K562 (cell line): Measurements from ENCODE around the gene ABHD1. TPM values are rescaled to one million over a fixed set of nuclear protein-coding genes. Genes with fewer than 3 reads are reported as not detected.

ENCODE experiments used
- BHLHE40 ChIP-seq: IDR thresholded peaks from 2 replicates; pipeline ENCODE4 v1.6.1; 2011; ENCODE audit warnings: low read length, improper control_type of control experiment
- CXXC5 ChIP-seq: fragments of 250-450 bp; sonication (Bioruptor Pico); IDR thresholded peaks from 2 replicates; pipeline ENCODE4 v1.8.0; 2022; ENCODE audit warnings: inconsistent platforms, mild to moderate bottlenecking, moderate library complexity
- KLF16 ChIP-seq: IDR thresholded peaks from 2 replicates; pipeline ENCODE4 v1.6.1; 2016; ENCODE audit warnings: antibody characterized with exemption
- polyA plus RNA-seq, 8 experiments: library from polyadenylated mRNA; depleted of rRNA in 4 of 8; stranded (reverse) in 5 of 8; unstranded in 3 of 8; fragments of >200 nt; fragmentation: Nextera tagmentation in 2 of 8; fragmentation: Illumina TruSeq in 1 of 8; extraction: Ambion mirVana in 2 of 8; extraction: Trizol in 1 of 8; gene quantifications; 2 replicates each; pipeline versions ENCODE4 v1.2.1 to v1.2.3, GENCODE V29; 2011 to 2014; ENCODE audit warnings: inconsistent platforms in 1 of 8, missing spikeins in 1 of 8
- total RNA-seq, 7 experiments: library from RNA; depleted of rRNA in 6 of 7; stranded (reverse); fragments of >200 nt in 6 of 7; fragmentation: Illumina TruSeq in 2 of 7; extraction: Trizol in 2 of 7; gene quantifications; 2 replicates each; pipeline versions ENCODE4 v1.2.1 to v1.2.3, GENCODE V29; 2011 to 2021; ENCODE audit warnings: low replicate concordance in 1 of 7
- TF ChIP-seq, protein P1 (sequence below), 2 experiments: fragments of 450-650 bp; conservative IDR thresholded peaks; 2 replicates each; pipeline ENCODE4 v1.6.1; 2017; ENCODE audit warnings: mild to moderate bottlenecking in 2 of 2, moderate library complexity in 2 of 2
- TF ChIP-seq, protein P2 (sequence below), 2 experiments: IDR thresholded peaks in 1 of 2; conservative IDR thresholded peaks in 1 of 2; 2 replicates each; pipeline ENCODE4 v1.6.1; 2016; ENCODE audit warnings: low read depth in 2 of 2, mild to moderate bottlenecking in 1 of 2, missing compliant biosample characterization in 1 of 2, missing genetic modification characterization in 1 of 2, moderate library complexity in 1 of 2
- TF ChIP-seq, protein P3 (sequence below): IDR thresholded peaks from 3 replicates; pipeline ENCODE4 v1.6.1; 2011; ENCODE audit warnings: borderline replicate concordance, mild to moderate bottlenecking; ENCODE audit not compliant: insufficient read length, insufficient read depth
- TF ChIP-seq, protein P4 (sequence below): fragments of 250-450 bp; sonication (Bioruptor Pico); IDR thresholded peaks from 2 replicates; pipeline ENCODE4 v1.9.0; 2021; ENCODE audit warnings: mild to moderate bottlenecking, inconsistent platforms
- TF ChIP-seq, protein P5 (sequence below): sonication (generic); formaldehyde crosslinking; IDR thresholded peaks from 2 replicates; pipeline ENCODE4 v1.8.0; 2022; ENCODE audit warnings: mild to moderate bottlenecking, low read depth, missing genetic modification reagents
- TF ChIP-seq, protein P6 (sequence below): fragments of 250-450 bp; sonication (Bioruptor Pico); IDR thresholded peaks from 2 replicates; pipeline ENCODE4 v1.4.0; 2020

ABHD1 gene
- total and polyA plus RNA-seq, 9 of the 15 experiments (the other 6 are each of a cell fraction or from before 2014, with no cell fraction given) = 0.10 to 0.16 (median 0.11) TPM; not detected in 5

DNA sequence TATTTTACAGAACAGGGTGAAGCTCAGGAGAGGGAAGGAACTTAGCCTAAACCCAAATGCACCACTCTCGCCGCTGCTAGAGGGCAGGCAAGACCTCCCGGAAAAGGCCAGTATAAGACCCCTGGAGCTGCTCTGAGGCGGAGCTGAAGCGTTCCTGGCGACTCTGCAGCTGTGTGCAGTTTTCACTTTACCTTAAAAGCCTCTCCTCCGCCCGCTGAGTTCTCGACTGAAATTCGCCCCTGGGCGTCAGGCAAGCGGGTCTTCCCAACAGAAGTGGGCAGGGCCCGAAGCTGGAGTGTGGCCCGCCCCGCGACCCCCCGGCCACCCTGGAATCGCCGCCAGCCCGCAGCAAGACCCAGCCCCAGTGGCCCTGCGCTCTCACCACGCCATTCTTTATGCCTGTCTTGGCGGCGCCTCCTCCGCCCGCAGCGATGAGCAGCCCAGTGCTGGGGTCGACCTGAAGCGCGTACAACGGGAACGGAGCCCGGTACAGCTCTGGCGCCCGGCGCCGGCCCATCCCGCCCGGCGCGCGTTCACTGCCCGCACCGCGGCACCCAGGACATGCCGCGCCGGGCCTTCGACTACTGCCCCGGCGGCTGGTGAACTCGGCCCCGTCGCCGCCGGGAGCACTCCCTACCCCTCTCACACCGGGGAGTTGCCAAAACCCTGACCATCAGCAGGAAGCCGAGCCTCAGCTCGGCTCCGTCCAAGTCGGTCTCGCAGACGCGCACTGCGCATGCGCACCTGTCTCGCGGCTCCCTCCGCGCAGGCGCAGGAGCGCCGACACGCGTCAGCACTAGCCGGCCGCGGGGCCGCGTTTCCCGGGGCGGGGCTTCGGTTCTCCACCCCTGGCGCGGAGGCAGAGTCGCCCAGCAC lies 10.5 kb downstream of the ABHD1 start, which contains the start of gene PREB (continued):
- TF ChIP-seq, protein P1, sequence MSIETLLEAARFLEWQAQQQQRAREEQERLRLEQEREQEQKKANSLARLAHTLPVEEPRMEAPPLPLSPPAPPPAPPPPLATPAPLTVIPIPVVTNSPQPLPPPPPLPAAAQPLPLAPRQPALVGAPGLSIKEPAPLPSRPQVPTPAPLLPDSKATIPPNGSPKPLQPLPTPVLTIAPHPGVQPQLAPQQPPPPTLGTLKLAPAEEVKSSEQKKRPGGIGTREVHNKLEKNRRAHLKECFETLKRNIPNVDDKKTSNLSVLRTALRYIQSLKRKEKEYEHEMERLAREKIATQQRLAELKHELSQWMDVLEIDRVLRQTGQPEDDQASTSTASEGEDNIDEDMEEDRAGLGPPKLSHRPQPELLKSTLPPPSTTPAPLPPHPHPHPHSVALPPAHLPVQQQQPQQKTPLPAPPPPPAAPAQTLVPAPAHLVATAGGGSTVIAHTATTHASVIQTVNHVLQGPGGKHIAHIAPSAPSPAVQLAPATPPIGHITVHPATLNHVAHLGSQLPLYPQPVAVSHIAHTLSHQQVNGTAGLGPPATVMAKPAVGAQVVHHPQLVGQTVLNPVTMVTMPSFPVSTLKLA (conservative IDR thresholded peaks at IDR 0.05) = peak in 1 of 2 experiments; percentile 51; a peak in 2 of 4 replicates
- TF ChIP-seq KLF16 (no peak), BHLHE40 (no peak), CXXC5 (CRISPR knock-in tag) (peak; percentile 86)
- TF ChIP-seq, protein P2, sequence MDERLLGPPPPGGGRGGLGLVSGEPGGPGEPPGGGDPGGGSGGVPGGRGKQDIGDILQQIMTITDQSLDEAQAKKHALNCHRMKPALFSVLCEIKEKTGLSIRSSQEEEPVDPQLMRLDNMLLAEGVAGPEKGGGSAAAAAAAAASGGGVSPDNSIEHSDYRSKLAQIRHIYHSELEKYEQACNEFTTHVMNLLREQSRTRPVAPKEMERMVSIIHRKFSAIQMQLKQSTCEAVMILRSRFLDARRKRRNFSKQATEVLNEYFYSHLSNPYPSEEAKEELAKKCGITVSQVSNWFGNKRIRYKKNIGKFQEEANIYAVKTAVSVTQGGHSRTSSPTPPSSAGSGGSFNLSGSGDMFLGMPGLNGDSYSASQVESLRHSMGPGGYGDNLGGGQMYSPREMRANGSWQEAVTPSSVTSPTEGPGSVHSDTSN (CRISPR knock-in tag; IDR thresholded peaks at IDR 0.05; ENCODE audit: low read depth) = no peak
- TF ChIP-seq, protein P2 (tag; conservative IDR thresholded peaks at IDR 0.05; ENCODE audit: low read depth) = no peak
- TF ChIP-seq, protein P3, sequence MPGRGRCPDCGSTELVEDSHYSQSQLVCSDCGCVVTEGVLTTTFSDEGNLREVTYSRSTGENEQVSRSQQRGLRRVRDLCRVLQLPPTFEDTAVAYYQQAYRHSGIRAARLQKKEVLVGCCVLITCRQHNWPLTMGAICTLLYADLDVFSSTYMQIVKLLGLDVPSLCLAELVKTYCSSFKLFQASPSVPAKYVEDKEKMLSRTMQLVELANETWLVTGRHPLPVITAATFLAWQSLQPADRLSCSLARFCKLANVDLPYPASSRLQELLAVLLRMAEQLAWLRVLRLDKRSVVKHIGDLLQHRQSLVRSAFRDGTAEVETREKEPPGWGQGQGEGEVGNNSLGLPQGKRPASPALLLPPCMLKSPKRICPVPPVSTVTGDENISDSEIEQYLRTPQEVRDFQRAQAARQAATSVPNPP = no peak
- TF ChIP-seq, protein P4, sequence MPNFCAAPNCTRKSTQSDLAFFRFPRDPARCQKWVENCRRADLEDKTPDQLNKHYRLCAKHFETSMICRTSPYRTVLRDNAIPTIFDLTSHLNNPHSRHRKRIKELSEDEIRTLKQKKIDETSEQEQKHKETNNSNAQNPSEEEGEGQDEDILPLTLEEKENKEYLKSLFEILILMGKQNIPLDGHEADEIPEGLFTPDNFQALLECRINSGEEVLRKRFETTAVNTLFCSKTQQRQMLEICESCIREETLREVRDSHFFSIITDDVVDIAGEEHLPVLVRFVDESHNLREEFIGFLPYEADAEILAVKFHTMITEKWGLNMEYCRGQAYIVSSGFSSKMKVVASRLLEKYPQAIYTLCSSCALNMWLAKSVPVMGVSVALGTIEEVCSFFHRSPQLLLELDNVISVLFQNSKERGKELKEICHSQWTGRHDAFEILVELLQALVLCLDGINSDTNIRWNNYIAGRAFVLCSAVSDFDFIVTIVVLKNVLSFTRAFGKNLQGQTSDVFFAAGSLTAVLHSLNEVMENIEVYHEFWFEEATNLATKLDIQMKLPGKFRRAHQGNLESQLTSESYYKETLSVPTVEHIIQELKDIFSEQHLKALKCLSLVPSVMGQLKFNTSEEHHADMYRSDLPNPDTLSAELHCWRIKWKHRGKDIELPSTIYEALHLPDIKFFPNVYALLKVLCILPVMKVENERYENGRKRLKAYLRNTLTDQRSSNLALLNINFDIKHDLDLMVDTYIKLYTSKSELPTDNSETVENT = peak; percentile 72
- TF ChIP-seq, protein P5, sequence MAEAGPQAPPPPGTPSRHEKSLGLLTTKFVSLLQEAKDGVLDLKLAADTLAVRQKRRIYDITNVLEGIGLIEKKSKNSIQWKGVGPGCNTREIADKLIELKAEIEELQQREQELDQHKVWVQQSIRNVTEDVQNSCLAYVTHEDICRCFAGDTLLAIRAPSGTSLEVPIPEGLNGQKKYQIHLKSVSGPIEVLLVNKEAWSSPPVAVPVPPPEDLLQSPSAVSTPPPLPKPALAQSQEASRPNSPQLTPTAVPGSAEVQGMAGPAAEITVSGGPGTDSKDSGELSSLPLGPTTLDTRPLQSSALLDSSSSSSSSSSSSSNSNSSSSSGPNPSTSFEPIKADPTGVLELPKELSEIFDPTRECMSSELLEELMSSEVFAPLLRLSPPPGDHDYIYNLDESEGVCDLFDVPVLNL (CRISPR knock-in tag) = no peak
- TF ChIP-seq, protein P6, sequence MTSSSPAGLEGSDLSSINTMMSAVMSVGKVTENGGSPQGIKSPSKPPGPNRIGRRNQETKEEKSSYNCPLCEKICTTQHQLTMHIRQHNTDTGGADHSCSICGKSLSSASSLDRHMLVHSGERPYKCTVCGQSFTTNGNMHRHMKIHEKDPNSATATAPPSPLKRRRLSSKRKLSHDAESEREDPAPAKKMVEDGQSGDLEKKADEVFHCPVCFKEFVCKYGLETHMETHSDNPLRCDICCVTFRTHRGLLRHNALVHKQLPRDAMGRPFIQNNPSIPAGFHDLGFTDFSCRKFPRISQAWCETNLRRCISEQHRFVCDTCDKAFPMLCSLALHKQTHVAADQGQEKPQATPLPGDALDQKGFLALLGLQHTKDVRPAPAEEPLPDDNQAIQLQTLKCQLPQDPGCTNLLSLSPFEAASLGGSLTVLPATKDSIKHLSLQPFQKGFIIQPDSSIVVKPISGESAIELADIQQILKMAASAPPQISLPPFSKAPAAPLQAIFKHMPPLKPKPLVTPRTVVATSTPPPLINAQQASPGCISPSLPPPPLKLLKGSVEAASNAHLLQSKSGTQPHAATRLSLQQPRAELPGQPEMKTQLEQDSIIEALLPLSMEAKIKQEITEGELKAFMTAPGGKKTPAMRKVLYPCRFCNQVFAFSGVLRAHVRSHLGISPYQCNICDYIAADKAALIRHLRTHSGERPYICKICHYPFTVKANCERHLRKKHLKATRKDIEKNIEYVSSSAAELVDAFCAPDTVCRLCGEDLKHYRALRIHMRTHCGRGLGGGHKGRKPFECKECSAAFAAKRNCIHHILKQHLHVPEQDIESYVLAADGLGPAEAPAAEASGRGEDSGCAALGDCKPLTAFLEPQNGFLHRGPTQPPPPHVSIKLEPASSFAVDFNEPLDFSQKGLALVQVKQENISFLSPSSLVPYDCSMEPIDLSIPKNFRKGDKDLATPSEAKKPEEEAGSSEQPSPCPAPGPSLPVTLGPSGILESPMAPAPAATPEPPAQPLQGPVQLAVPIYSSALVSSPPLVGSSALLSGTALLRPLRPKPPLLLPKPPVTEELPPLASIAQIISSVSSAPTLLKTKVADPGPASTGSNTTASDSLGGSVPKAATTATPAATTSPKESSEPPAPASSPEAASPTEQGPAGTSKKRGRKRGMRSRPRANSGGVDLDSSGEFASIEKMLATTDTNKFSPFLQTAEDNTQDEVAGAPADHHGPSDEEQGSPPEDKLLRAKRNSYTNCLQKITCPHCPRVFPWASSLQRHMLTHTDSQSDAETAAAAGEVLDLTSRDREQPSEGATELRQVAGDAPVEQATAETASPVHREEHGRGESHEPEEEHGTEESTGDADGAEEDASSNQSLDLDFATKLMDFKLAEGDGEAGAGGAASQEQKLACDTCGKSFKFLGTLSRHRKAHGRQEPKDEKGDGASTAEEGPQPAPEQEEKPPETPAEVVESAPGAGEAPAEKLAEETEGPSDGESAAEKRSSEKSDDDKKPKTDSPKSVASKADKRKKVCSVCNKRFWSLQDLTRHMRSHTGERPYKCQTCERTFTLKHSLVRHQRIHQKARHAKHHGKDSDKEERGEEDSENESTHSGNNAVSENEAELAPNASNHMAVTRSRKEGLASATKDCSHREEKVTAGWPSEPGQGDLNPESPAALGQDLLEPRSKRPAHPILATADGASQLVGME (CRISPR knock-in tag) = peak; percentile 14; the same call in 1 of the 2 replicates
